Colonic mucosa (tissue), 4 donors: ENCODE data around the gene RAB38. TPM values are rescaled to one million over a fixed set of nuclear protein-coding genes. Genes with fewer than 3 reads are reported as not detected.

Experiments used
- DNase-seq: peaks from one replicate; pipeline ENCODE4 v3.0.0-alpha.2; 2020
- H3K27ac ChIP-seq: fragments of 200-600 bp; one replicate; pipeline ENCODE4 v1.8.0; 2021
- H3K27me3 ChIP-seq: fragments of 200-600 bp; one replicate; pipeline ENCODE4 v1.8.0; 2021
- H3K36me3 ChIP-seq: fragments of 200-600 bp; one replicate; pipeline ENCODE4 v1.8.0; 2021
- H3K4me1 ChIP-seq: fragments of 200-600 bp; one replicate; pipeline ENCODE4 v1.8.0; 2021; ENCODE audit warnings: mild to moderate bottlenecking
- H3K4me3 ChIP-seq: fragments of 200-600 bp; one replicate; pipeline ENCODE4 v1.8.0; 2021
- H3K9ac ChIP-seq, 2 donors: one replicate each; pipeline ENCODE4 v1.7.0; 2013; ENCODE audit warnings: control low read depth in 2 of 2, low read depth in 2 of 2, low read length in 2 of 2
- H3K9me3 ChIP-seq: fragments of 200-600 bp; one replicate; pipeline ENCODE4 v1.8.0; 2021
- intact Hi-C: fragments of 100-400 bp; cut with DNase I; formaldehyde crosslinking; loops from one replicate; pipeline ENCODE4 v1.14.1; 2022
- total RNA-seq, 2 donors: library from RNA; stranded (reverse); fragmentation: NEBNext Ultra II Directional in 1 of 2; extraction: Animal tissue kit (Norgen Biotek cat#: 25700) in 1 of 2; gene quantifications; one replicate each; pipeline ENCODE4 v1.2.1, GENCODE V29; 2021
- TF ChIP-seq, protein P1 (sequence below): fragments of 200-600 bp; IDR thresholded peaks from one replicate; pipeline ENCODE4 v1.8.0; 2022; ENCODE audit warnings: antibody characterized with exemption, mild to moderate bottlenecking
- donor health status: healthy.
- donor health status: DM: no; HTN: no; CAD: no.
- donor health status: DM: no; HTN: no; CAD: no.

RAB38 gene
- total RNA-seq, 2 donors from 2014 or later, result 1.6 to 4.9 TPM

DNA sequence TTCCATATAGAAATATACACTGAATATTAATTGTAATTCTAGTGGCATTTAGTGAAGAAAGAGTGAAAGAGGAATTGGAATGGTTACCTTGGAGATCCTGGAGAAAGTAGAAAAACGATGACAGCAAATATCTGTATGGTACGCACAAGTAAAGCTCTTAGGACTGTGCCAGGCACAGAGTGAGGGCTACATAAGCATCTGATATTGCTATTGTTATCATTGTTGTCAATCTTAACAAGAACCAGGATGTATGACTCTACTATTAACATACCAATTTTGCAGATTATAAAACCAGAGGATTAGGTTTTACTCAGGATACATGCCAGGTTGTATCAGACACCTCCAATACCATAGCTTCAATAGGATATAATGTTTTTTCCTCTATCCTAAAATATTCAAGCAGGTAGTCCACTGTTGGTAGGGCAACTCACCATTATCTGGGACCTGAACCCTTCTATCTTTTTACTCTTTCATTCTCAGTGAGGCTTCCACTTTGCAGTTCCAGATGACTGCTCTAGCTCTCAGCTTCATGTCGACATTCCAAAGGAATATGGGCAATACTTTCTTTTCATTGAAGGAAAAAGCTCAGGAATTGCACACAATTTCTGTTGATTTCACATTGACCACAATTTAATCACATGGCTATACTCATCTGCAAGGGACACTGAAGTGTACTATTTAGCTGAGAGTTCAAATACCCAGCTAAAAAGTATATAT lies 73.2 kb downstream of the RAB38 start:
- H3K4me1 ChIP-seq, result no peaks in the 10 kb centered on the region
- no peaks in the 10 kb centered on the region for H3K36me3 ChIP-seq
- intact Hi-C loops, result no loop called here
- H3K9ac ChIP-seq, result no peak overlapping the region
- DNase-seq, result no peak
- H3K9me3 ChIP-seq, result no peaks in the 10 kb centered on the region
- no peaks in the 10 kb centered on the region for H3K27me3 ChIP-seq
- no peak overlapping the region for H3K27ac ChIP-seq
- TF ChIP-seq, protein P1, sequence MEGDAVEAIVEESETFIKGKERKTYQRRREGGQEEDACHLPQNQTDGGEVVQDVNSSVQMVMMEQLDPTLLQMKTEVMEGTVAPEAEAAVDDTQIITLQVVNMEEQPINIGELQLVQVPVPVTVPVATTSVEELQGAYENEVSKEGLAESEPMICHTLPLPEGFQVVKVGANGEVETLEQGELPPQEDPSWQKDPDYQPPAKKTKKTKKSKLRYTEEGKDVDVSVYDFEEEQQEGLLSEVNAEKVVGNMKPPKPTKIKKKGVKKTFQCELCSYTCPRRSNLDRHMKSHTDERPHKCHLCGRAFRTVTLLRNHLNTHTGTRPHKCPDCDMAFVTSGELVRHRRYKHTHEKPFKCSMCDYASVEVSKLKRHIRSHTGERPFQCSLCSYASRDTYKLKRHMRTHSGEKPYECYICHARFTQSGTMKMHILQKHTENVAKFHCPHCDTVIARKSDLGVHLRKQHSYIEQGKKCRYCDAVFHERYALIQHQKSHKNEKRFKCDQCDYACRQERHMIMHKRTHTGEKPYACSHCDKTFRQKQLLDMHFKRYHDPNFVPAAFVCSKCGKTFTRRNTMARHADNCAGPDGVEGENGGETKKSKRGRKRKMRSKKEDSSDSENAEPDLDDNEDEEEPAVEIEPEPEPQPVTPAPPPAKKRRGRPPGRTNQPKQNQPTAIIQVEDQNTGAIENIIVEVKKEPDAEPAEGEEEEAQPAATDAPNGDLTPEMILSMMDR, result no peak
- H3K4me3 ChIP-seq, result no peak overlapping the region

DNA sequence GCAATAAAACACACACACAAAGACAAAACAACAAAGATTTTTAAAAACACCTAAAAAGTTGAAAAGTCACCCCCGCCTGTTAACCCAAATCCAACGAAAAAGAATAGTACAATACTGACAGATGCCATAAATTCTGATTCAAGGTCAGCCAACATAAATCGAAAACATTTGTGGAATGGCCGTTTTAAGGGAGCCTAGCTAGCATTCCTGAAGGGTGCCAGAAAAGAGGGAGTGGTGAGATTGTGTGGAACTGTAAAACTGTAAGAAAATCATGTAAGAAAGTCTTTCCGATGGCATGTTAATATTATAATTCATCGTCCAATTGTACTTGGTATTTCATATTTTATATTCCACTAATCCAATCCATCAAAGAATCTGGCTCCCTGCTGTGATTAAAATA lies 75.1 kb downstream of the RAB38 start:
- intact Hi-C loops, result no loop called here

DNA sequence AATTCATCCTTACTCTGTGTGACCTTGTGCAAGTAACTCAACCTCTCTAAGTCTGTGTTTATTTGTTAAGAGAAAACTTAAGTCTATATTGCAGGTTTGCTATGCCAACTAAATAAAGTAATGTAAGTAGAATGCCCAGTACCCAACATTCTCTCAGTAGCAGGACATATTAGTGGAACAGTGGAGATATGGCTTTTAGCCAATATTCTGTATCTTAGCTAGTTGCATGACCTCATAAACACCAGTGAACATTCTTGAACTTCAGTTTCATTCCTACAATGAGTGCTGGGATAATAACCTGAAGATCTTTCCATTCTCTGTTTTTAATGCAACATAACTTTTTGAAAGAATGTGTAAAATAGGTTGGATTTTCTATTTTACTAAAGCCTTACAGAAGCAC lies 77.0 kb downstream of the RAB38 start:
- H3K9me3 ChIP-seq, result no peaks in the 10 kb centered on the region
- intact Hi-C loops, result no loop called here
- no peaks in the 10 kb centered on the region for H3K27me3 ChIP-seq
- H3K9ac ChIP-seq, result no peak overlapping the region
- no peak for DNase-seq
- H3K27ac ChIP-seq, result no peak overlapping the region
- TF ChIP-seq, protein P1, result no peak
- H3K4me3 ChIP-seq, result no peak overlapping the region
- no peaks in the 10 kb centered on the region for H3K4me1 ChIP-seq
- no peaks in the 10 kb centered on the region for H3K36me3 ChIP-seq

More for the DNA sequence above, 75.1 kb downstream of the RAB38 start:
- Histone ChIP-seq H3K9me3 (no peaks in the 10 kb centered on the region), H3K4me3 (no peak overlapping the region), H3K4me1 (no peaks in the 10 kb centered on the region), H3K27me3 (no peaks in the 10 kb centered on the region), H3K36me3 (no peaks in the 10 kb centered on the region), H3K27ac (no peak overlapping the region), H3K9ac (no peak overlapping the region)
- no peak for DNase-seq
- TF ChIP-seq, protein P1, result no peak

DNA sequence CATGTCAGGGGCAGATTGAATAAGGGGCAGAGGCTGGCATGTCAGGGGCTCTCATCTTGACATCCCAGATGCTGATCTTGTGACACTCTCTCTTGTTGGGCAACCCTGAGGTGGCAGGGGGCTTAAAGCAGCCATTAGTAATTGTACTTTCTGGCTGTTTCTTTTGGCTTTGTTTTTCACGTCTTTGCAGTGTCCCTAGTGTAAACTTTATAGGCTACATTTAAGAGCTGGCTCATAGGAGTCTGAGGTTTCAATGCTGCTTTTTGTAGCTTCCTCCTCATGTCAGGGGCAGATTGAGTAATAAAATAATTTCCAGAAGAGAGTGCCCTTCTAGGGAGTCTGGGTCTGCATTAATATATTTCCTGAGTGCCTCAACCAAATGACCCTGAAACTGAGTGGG lies 86.1 kb downstream of the RAB38 start:
- Histone ChIP-seq H3K9me3 (no peaks in the 10 kb centered on the region), H3K4me1 (no peaks in the 10 kb centered on the region), H3K36me3 (no peaks in the 10 kb centered on the region), H3K27ac (no peak overlapping the region), H3K27me3 (no peaks in the 10 kb centered on the region), H3K4me3 (no peak overlapping the region), H3K9ac (no peak overlapping the region)
- intact Hi-C loops, result no loop called here
- DNase-seq, result no peak
- TF ChIP-seq, protein P1, result no peak

DNA sequence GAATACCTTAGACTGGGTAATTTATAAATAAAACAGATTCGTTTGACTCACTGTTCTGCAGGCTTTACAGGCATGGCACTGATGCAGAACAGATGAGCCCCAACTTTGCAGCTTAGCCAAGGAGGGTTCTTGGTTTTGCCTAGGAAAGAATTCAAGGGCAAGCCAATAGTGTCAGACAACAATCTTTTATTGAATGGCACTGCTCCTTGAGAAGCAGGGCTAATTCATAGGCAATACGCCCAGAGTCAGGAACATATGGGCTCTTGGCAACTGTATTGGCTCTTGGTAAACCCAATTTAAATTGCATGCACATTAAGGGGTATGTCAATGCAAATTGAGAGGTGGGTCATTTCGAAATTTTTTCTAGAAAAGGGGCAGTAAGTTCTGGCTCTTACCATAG lies 87.9 kb downstream of the RAB38 start:
- Histone ChIP-seq H3K9me3 (no peaks in the 10 kb centered on the region), H3K27me3 (no peaks in the 10 kb centered on the region), H3K36me3 (no peaks in the 10 kb centered on the region), H3K4me3 (no peak overlapping the region), H3K9ac (no peak overlapping the region), H3K27ac (no peak overlapping the region), H3K4me1 (no peaks in the 10 kb centered on the region)
- no peak for DNase-seq
- TF ChIP-seq, protein P1, result no peak
- intact Hi-C loops, result no loop called here
